OCI-LY7 (cell line): ENCODE measurements around the gene CEP170. TPM values are rescaled to one million over a fixed set of nuclear protein-coding genes. Genes with fewer than 3 reads are reported as not detected.
A peak's percentile ranks its signal among the peaks of the same experiment; 100 is the strongest.

Source experiments
- BruUV-seq: library from RNA; stranded (reverse); fragments of 400-500 nt; replicated peaks from 2 replicates; lab custom pipeline; 2021; lab: Mats Ljungman, UMichigan
- CTCF ChIA-PET: fragments of 300-600 bp; sonication (Branson Sonifier 250); formaldehyde crosslinking; loops from one replicate; lab custom pipeline; 2022; ENCODE audit warnings: antibody characterized with exemption; ENCODE audit not compliant: unreplicated experiment; lab: Charles Lee
- POLR2A ChIA-PET: fragments of 300-600 bp; sonication (Branson Sonifier 250); formaldehyde crosslinking; loops from one replicate; lab custom pipeline; 2022; ENCODE audit warnings: antibody characterized with exemption; lab: Charles Lee
- DNase-seq: peaks from one replicate; pipeline ENCODE4 v3.0.0-alpha.2; 2015; ENCODE audit warnings: low spot score
- H2AFZ ChIP-seq: fragments of 200-600 bp; sonication (generic), shearing (Covaris generic); 2 replicates; pipeline ENCODE4 v1.6.1; 2014; ENCODE audit warnings: mild to moderate bottlenecking, antibody characterized with exemption, low read length, moderate library complexity
- H3K27ac ChIP-seq: fragments of 200-600 bp; sonication (generic); 2 replicates; pipeline ENCODE4 v1.5.1; 2014; ENCODE audit warnings: mixed run types, low read depth, mild to moderate bottlenecking, moderate library complexity, low read length, inconsistent platforms; ENCODE audit not compliant: poor library complexity, severe bottlenecking
- H3K36me3 ChIP-seq: fragments of 200-600 bp; sonication (generic); 2 replicates; pipeline ENCODE4 v1.6.1; 2014; ENCODE audit warnings: mild to moderate bottlenecking, antibody characterized with exemption, low read length, moderate library complexity, mixed read lengths; ENCODE audit not compliant: insufficient read depth
- H3K4me1 ChIP-seq: fragments of 200-600 bp; sonication (generic); 2 replicates; pipeline ENCODE4 v1.5.1; 2014; ENCODE audit warnings: mild to moderate bottlenecking, low read length; ENCODE audit not compliant: insufficient read depth, poor library complexity, severe bottlenecking
- H3K4me2 ChIP-seq: fragments of 200-600 bp; sonication (generic); 2 replicates; pipeline ENCODE4 v1.6.1; 2014; ENCODE audit warnings: mild to moderate bottlenecking, low read length
- H3K4me3 ChIP-seq: fragments of 200-600 bp; sonication (generic); 2 replicates; pipeline ENCODE4 v1.5.1; 2014; ENCODE audit warnings: mild to moderate bottlenecking, low read depth, low read length; ENCODE audit not compliant: poor library complexity, severe bottlenecking
- H3K79me2 ChIP-seq: fragments of 200-600 bp; sonication (generic); 2 replicates; pipeline ENCODE4 v1.6.1; 2016; ENCODE audit warnings: low read depth, mild to moderate bottlenecking, low read length, moderate library complexity, mixed read lengths; ENCODE audit not compliant: insufficient read depth
- H3K9me2 ChIP-seq: fragments of 200-600 bp; sonication (generic); 2 replicates; pipeline ENCODE4 v1.6.1; 2016; ENCODE audit warnings: mild to moderate bottlenecking, low read length, mixed read lengths; ENCODE audit not compliant: insufficient read depth
- H3K9me3 ChIP-seq: fragments of 200-600 bp; sonication (generic); 2 replicates; pipeline ENCODE4 v1.6.1; 2014; ENCODE audit warnings: mild to moderate bottlenecking, mixed run types, low read length, mixed read lengths
- H4K20me1 ChIP-seq: fragments of 200-600 bp; sonication (generic); 2 replicates; pipeline ENCODE4 v1.6.1; 2014; ENCODE audit warnings: mild to moderate bottlenecking, antibody characterized with exemption, low read length, moderate library complexity, mixed read lengths; ENCODE audit not compliant: insufficient read depth
- EZH2phosphoT487 ChIP-seq: fragments of 200-600 bp; sonication (generic); IDR thresholded peaks from 2 replicates; pipeline ENCODE4 v1.6.1; 2018; ENCODE audit warnings: low read depth, borderline replicate concordance, mild to moderate bottlenecking, mixed run types, antibody characterized with exemption, low read length, moderate library complexity, mixed read lengths
- intact Hi-C: fragments of 100-400 bp; cut with micrococcal nuclease; formaldehyde crosslinking; loops from one replicate; pipeline ENCODE4 v1.10.0; 2022; ENCODE audit not compliant: unreplicated experiment
- total RNA-seq, 2 experiments: library from RNA; depleted of rRNA in 1 of 2; stranded (reverse); fragments of >200 nt in 1 of 2; shearing (Covaris generic) in 1 of 2; gene quantifications; 2 replicates each; pipeline ENCODE4 v1.2.3, GENCODE V29; 2014 to 2022
- TF ChIP-seq, protein P1 (sequence below): fragments of 200-600 bp; sonication (generic); conservative IDR thresholded peaks from 2 replicates; pipeline ENCODE4 v1.5.1; 2014; ENCODE audit warnings: mild to moderate bottlenecking, antibody characterized with exemption, low read length, moderate library complexity, mixed read lengths

CEP170 gene
- total RNA-seq, 2 experiments from 2014 or later: 57.6 to 85.4 TPM

- Histone ChIP-seq H2AFZ (no peak overlapping the region), H3K36me3 (no peaks in the 10 kb centered on the region), H3K9me2 (no peaks in the 10 kb centered on the region), H3K4me2 (peak overlapping the region; percentile 93), H3K4me1 (peaks cover 37% of the 10 kb centered on the region), H4K20me1 (peaks cover 25% of the 10 kb centered on the region), H3K4me3 (peak overlapping the region; percentile 93), H3K27ac (peak overlapping the region; percentile 85), H3K9me3 (no peaks in the 10 kb centered on the region), H3K79me2 (peaks cover 80% of the 10 kb centered on the region)
- TF ChIP-seq, protein P1, sequence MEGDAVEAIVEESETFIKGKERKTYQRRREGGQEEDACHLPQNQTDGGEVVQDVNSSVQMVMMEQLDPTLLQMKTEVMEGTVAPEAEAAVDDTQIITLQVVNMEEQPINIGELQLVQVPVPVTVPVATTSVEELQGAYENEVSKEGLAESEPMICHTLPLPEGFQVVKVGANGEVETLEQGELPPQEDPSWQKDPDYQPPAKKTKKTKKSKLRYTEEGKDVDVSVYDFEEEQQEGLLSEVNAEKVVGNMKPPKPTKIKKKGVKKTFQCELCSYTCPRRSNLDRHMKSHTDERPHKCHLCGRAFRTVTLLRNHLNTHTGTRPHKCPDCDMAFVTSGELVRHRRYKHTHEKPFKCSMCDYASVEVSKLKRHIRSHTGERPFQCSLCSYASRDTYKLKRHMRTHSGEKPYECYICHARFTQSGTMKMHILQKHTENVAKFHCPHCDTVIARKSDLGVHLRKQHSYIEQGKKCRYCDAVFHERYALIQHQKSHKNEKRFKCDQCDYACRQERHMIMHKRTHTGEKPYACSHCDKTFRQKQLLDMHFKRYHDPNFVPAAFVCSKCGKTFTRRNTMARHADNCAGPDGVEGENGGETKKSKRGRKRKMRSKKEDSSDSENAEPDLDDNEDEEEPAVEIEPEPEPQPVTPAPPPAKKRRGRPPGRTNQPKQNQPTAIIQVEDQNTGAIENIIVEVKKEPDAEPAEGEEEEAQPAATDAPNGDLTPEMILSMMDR: no peak
- no peak for TF ChIP-seq EZH2phosphoT487
- intact Hi-C loops: no loop called here
- ChIA-PET CTCF (interaction anchor here (0.5 to 1.0 kb wide), 2 partner anchors 11 to 20 kb away, joined by 3 to 4 read pairs; no protein-coding TSS in a partner anchor), POLR2A (interaction anchor here (0.8 to 5.3 kb wide), 4 partner anchors 10 to 23 kb away, joined by 3 to 37 read pairs (median 4); no protein-coding TSS in a partner anchor)
- no peak for DNase-seq
- TSS peak; percentile 64 for BruUV-seq
These were observed 1.2 kb downstream of the CEP170 start for GRCh38 chr1:243253926-243254232.

GRCh38 chr1:243253211-243253925, 1.7 kb downstream of the CEP170 start:
- POLR2A ChIA-PET: interaction anchor here (0.6 to 5.3 kb wide), 7 partner anchors 10 to 25 kb away, joined by 3 to 37 read pairs (median 3); no protein-coding TSS in a partner anchor
- TF ChIP-seq, protein P1: no peak
- TF ChIP-seq EZH2phosphoT487: no peak
- intact Hi-C loops: no loop called here
- H3K79me2 ChIP-seq: peaks cover 86% of the 10 kb centered on the region
- peaks cover 39% of the 10 kb centered on the region for H3K4me1 ChIP-seq
- H3K27ac ChIP-seq: peak overlapping the region; percentile 85
- peaks cover 25% of the 10 kb centered on the region for H4K20me1 ChIP-seq
- no TSS peak for BruUV-seq
- H3K4me3 ChIP-seq: peak overlapping the region; percentile 93
- H2AFZ ChIP-seq: no peak overlapping the region
- DNase-seq: peak; percentile 19
- no peaks in the 10 kb centered on the region for H3K36me3 ChIP-seq
- CTCF ChIA-PET: interaction anchor here (0.5 to 1.0 kb wide), 2 partner anchors 10 to 19 kb away, joined by 3 to 4 read pairs; no protein-coding TSS in a partner anchor
- H3K4me2 ChIP-seq: peak overlapping the region; percentile 93
- no peaks in the 10 kb centered on the region for H3K9me2 ChIP-seq
- H3K9me3 ChIP-seq: no peaks in the 10 kb centered on the region

- no peaks in the 10 kb centered on the region for H3K9me3 ChIP-seq
- peaks cover 46% of the 10 kb centered on the region for H3K4me1 ChIP-seq
- H3K4me2 ChIP-seq: peak overlapping the region; percentile 93
- H3K4me3 ChIP-seq: peak overlapping the region; percentile 23
- H3K36me3 ChIP-seq: no peaks in the 10 kb centered on the region
- H3K79me2 ChIP-seq: peaks cover 85% of the 10 kb centered on the region
- H3K27ac ChIP-seq: no peak overlapping the region
- BruUV-seq: TSS peak; percentile 13
- peaks cover 36% of the 10 kb centered on the region for H4K20me1 ChIP-seq
- intact Hi-C loops: no loop called here
- TF ChIP-seq, protein P1: no peak
- TF ChIP-seq EZH2phosphoT487: no peak
- ChIA-PET CTCF (no interaction called here), POLR2A (interaction anchor here (5.3 kb wide), 1 partner anchor 8 kb away, joined by 37 read pairs; no protein-coding TSS in a partner anchor)
- DNase-seq: no peak
- H3K9me2 ChIP-seq: no peaks in the 10 kb centered on the region
- no peak overlapping the region for H2AFZ ChIP-seq
These were observed 3.5 kb downstream of the CEP170 start for GRCh38 chr1:243251539-243251938.
